ENCODE data around the gene DCLRE1B. TPM values are rescaled to one million over a fixed set of nuclear protein-coding genes. Genes with fewer than 3 reads are reported as not detected.

The DCLRE1B gene
- total and polyA plus RNA-seq, 9 of the 15 experiments (the other 6 are each of a cell fraction or from before 2014, with no cell fraction given) = 10.6 to 28.8 (median 17.2) TPM

GRCh38 chr1:113905435-113905861 is 322 bp downstream of the DCLRE1B start (continued):
- no peak for TF ChIP-seq ZNF639 (CRISPR knock-in tag; conservative IDR thresholded peaks at IDR 0.05 in 1 of 2, IDR thresholded peaks at IDR 0.05 in 1 of 2)
- no peak for TF ChIP-seq ZNF354B (CRISPR knock-in tag; IDR thresholded peaks at IDR 0.05)
- TF ChIP-seq ERF (CRISPR knock-in tag; IDR thresholded peaks at IDR 0.05) = no peak
- 0 out of 2 replicates have a peak, but pooled peaks have one; percentile 51 for TF ChIP-seq NFRKB (IDR thresholded peaks at IDR 0.05; ENCODE audit: low read depth)
- no peak for TF ChIP-seq ZC3H4 (CRISPR knock-in tag; IDR thresholded peaks at IDR 0.05; ENCODE audit: borderline replicate concordance)
- TF ChIP-seq NBN (IDR thresholded peaks at IDR 0.05; ENCODE audit: low read depth) = no peak
- TF ChIP-seq HMG20B (CRISPR knock-in tag; IDR thresholded peaks at IDR 0.05) = no peak
- no peak for TF ChIP-seq E2F3 (CRISPR knock-in tag; IDR thresholded peaks at IDR 0.05)
- TF ChIP-seq ZKSCAN1 (IDR thresholded peaks at IDR 0.05; ENCODE audit: low read depth, low read length) = no peak
- TF ChIP-seq FOXA1 (IDR thresholded peaks at IDR 0.05; ENCODE audit: borderline replicate concordance) = no peak
- no peak for TF ChIP-seq SMAD1 (IDR thresholded peaks at IDR 0.05; ENCODE audit: low read depth, low read length, partially characterized antibody)
- TF ChIP-seq HSF4 (CRISPR knock-in tag; IDR thresholded peaks at IDR 0.05; ENCODE audit: borderline replicate concordance) = no peak
- peak; percentile 22 for TF ChIP-seq SP2 (IDR thresholded peaks at IDR 0.05; ENCODE audit: extremely low read depth, low read depth, low read length, poor library complexity, severe bottlenecking)
- no peak for TF ChIP-seq SRF (CRISPR knock-in tag; IDR thresholded peaks at IDR 0.05)
- TF ChIP-seq ZMIZ1 (IDR thresholded peaks at IDR 0.05; ENCODE audit: low read depth in 2 of 2, low read length in 2 of 2) = 0 out of 4 replicates have a peak, but pooled peaks of 1 of the 2 experiments have one; percentile 6
- TF ChIP-seq E2F6 (IDR thresholded peaks at IDR 0.05; ENCODE audit: borderline replicate concordance in 1 of 2, extremely low read depth in 1 of 2, insufficient read depth in 1 of 2, insufficient read length in 1 of 2, low read depth in 1 of 2, low read length in 1 of 2, poor library complexity in 1 of 2, severe bottlenecking in 1 of 2) = no peak
- no peak for TF ChIP-seq SMARCB1 (IDR thresholded peaks at IDR 0.05; ENCODE audit: insufficient read length, low read depth)
- no peak for TF ChIP-seq ZBTB7A (IDR thresholded peaks at IDR 0.05; ENCODE audit: borderline replicate concordance, control insufficient read depth, low read depth, low read length)
- no peak for TF ChIP-seq TFE3 (CRISPR knock-in tag; IDR thresholded peaks at IDR 0.05)
- no peak for TF ChIP-seq NFATC3 (IDR thresholded peaks at IDR 0.05)
- TF ChIP-seq MAFF (IDR thresholded peaks at IDR 0.05; ENCODE audit: low read length) = no peak

Measured in K562 (cell line).